Caco-2 (cell line): ENCODE measurements around the gene MUC5B. TPM values are rescaled to one million over a fixed set of nuclear protein-coding genes. Genes with fewer than 3 reads are reported as not detected.

Experiments used
- BruUV-seq: library from RNA; stranded (reverse); fragments of 400-500 nt; replicated peaks from 2 replicates; lab custom pipeline; 2021; lab: Mats Ljungman, UMichigan
- CTCF ChIA-PET: fragments of 300-600 bp; sonication (Branson Sonifier 250); formaldehyde crosslinking; loops from one replicate; lab custom pipeline; 2022; ENCODE audit warnings: antibody characterized with exemption; lab: Charles Lee
- POLR2A ChIA-PET: fragments of 300-600 bp; sonication (Branson Sonifier 250); formaldehyde crosslinking; loops from one replicate; lab custom pipeline; 2022; ENCODE audit warnings: antibody characterized with exemption; lab: Charles Lee
- DNase-seq, 2 experiments: peaks; one replicate each; pipeline versions ENCODE4 v3.0.0 to v3.0.0-alpha.2; 2020 to 2022
- H3K27me3 ChIP-seq: replicated peaks from 2 replicates; pipeline ENCODE4 v1.6.0; 2011; ENCODE audit warnings: low read length; ENCODE audit not compliant: control insufficient read depth, insufficient read depth
- H3K36me3 ChIP-seq: 2 replicates; pipeline ENCODE4 v1.5.1; 2011; ENCODE audit warnings: low read length; ENCODE audit not compliant: control insufficient read depth, insufficient read depth
- H3K4me1 ChIP-seq: fragments of 250-450 bp; sonication (Bioruptor Pico); 2 replicates; pipeline ENCODE4 v1.5.1; 2020; ENCODE audit warnings: mild to moderate bottlenecking
- H3K4me3 ChIP-seq: 2 replicates; pipeline ENCODE4 v1.5.1; 2011; ENCODE audit warnings: low read depth, mild to moderate bottlenecking, control low read depth, low read length
- H3K9me3 ChIP-seq: fragments of 250-450 bp; sonication (Bioruptor Pico); 2 replicates; pipeline ENCODE4 v1.5.1; 2020; ENCODE audit warnings: mild to moderate bottlenecking, moderate library complexity
- H3K27ac Mint-ChIP-seq: one replicate; pipeline ENCODE4 v1.8.0; 2022; ENCODE audit warnings: mixed read lengths; ENCODE audit not compliant: unreplicated experiment
- H3K27me3 Mint-ChIP-seq: one replicate; pipeline ENCODE4 v1.8.0; 2022; ENCODE audit warnings: mixed read lengths; ENCODE audit not compliant: insufficient read depth, unreplicated experiment
- H3K36me3 Mint-ChIP-seq: one replicate; pipeline ENCODE4 v1.8.0; 2022; ENCODE audit warnings: mild to moderate bottlenecking, mixed read lengths; ENCODE audit not compliant: insufficient read depth, unreplicated experiment
- H3K4me1 Mint-ChIP-seq: one replicate; pipeline ENCODE4 v1.8.0; 2022; ENCODE audit warnings: low read depth, mixed read lengths; ENCODE audit not compliant: unreplicated experiment
- H3K4me3 Mint-ChIP-seq: one replicate; pipeline ENCODE4 v1.8.0; 2022; ENCODE audit warnings: mild to moderate bottlenecking, moderate library complexity, mixed read lengths; ENCODE audit not compliant: unreplicated experiment
- H3K9me3 Mint-ChIP-seq: one replicate; pipeline ENCODE4 v1.8.0; 2022; ENCODE audit warnings: mixed read lengths; ENCODE audit not compliant: unreplicated experiment
- intact Hi-C: fragments of 100-400 bp; cut with micrococcal nuclease; formaldehyde crosslinking; loops from one replicate; pipeline ENCODE4 v1.10.0; 2022; ENCODE audit not compliant: unreplicated experiment
- total RNA-seq: library from RNA; stranded (reverse); gene quantifications from 2 replicates; pipeline ENCODE4 v1.2.3, GENCODE V29; 2022
- TF ChIP-seq, protein P1 (sequence below), 2 experiments: fragments of 200-600 bp in 1 of 2; IDR thresholded peaks; 1 replicate in 1 of 2; 2 replicates in 1 of 2; pipeline versions ENCODE4 v1.5.1 to v1.8.0; 2011 to 2022; ENCODE audit warnings: antibody characterized with exemption in 1 of 2, control low read depth in 1 of 2, inconsistent platforms in 1 of 2, low read depth in 1 of 2, low read length in 1 of 2, mild to moderate bottlenecking in 1 of 2, moderate library complexity in 1 of 2; ENCODE audit not compliant: insufficient read depth in 1 of 2, severe bottlenecking in 1 of 2, unreplicated experiment in 1 of 2

The MUC5B gene
- total RNA-seq, 1 experiment from 2014 or later, result not detected

DNA sequence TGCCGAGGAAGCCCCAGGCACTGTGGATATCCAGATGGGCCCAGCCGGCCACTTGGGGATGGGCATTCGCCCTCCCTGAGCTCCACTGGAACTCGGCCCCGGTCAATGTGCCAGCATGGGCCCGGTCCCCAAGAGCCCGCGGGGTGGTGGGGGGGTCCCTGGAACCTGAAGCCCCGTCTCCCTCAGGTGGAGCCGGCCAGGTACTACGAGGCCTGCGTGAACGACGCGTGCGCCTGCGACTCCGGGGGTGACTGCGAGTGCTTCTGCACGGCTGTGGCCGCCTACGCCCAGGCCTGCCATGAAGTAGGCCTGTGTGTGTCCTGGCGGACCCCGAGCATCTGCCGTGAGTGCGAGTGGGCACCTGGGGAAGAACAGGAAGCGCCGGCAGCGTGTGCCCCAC is 44.0 kb upstream of the MUC5B start:
- intact Hi-C loops, result no loop called here
- no peak overlapping the region for H3K27ac Mint-ChIP-seq
- peaks cover 11% of the 10 kb centered on the region for H3K9me3 Mint-ChIP-seq
- H3K4me3 Mint-ChIP-seq, result no peak overlapping the region
- Histone ChIP-seq H3K4me1 (no peaks in the 10 kb centered on the region), H3K4me3 (no peak overlapping the region), H3K36me3 (no peaks in the 10 kb centered on the region), H3K9me3 (no peaks in the 10 kb centered on the region), H3K27me3 (no peaks in the 10 kb centered on the region)
- TF ChIP-seq, protein P1, sequence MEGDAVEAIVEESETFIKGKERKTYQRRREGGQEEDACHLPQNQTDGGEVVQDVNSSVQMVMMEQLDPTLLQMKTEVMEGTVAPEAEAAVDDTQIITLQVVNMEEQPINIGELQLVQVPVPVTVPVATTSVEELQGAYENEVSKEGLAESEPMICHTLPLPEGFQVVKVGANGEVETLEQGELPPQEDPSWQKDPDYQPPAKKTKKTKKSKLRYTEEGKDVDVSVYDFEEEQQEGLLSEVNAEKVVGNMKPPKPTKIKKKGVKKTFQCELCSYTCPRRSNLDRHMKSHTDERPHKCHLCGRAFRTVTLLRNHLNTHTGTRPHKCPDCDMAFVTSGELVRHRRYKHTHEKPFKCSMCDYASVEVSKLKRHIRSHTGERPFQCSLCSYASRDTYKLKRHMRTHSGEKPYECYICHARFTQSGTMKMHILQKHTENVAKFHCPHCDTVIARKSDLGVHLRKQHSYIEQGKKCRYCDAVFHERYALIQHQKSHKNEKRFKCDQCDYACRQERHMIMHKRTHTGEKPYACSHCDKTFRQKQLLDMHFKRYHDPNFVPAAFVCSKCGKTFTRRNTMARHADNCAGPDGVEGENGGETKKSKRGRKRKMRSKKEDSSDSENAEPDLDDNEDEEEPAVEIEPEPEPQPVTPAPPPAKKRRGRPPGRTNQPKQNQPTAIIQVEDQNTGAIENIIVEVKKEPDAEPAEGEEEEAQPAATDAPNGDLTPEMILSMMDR (IDR thresholded peaks at IDR 0.05; ENCODE audit: insufficient read depth in 1 of 2, low read depth in 1 of 2, low read length in 1 of 2, severe bottlenecking in 1 of 2, unreplicated experiment in 1 of 2), result no peak
- no peaks in the 10 kb centered on the region for H3K36me3 Mint-ChIP-seq
- ChIA-PET CTCF (no interaction called here), POLR2A (no interaction called here)
- no peak for DNase-seq
- no peaks in the 10 kb centered on the region for H3K4me1 Mint-ChIP-seq
- no peaks in the 10 kb centered on the region for H3K27me3 Mint-ChIP-seq
- no TSS peak for BruUV-seq

DNA sequence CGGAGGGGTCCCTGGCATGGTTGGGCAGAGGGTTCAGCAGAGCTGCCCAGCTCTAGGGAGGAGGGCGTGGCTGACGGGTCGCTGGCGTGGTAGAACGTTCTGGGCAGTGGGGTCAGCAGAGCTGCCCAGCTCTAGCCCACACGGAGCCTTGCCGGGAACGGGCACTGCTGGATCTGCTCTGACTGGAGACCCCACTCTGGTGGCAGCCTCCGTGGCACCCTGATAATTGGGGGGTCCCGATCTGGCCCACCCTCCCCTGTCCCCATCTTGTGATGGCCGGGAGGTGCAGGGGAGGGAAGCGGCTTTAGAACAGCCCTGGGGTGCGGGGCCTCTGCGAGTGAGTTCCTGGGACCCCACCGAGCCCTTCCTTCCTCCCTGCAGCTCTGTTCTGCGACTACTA is 43.2 kb upstream of the MUC5B start:
- Histone ChIP-seq H3K4me1 (no peaks in the 10 kb centered on the region), H3K36me3 (no peaks in the 10 kb centered on the region), H3K27me3 (no peaks in the 10 kb centered on the region), H3K4me3 (no peak overlapping the region), H3K9me3 (no peaks in the 10 kb centered on the region)
- ChIA-PET CTCF (no interaction called here), POLR2A (no interaction called here)
- Mint-ChIP-seq H3K4me3 (no peak overlapping the region), H3K27ac (no peak overlapping the region), H3K27me3 (no peaks in the 10 kb centered on the region), H3K9me3 (peaks cover 11% of the 10 kb centered on the region), H3K36me3 (no peaks in the 10 kb centered on the region), H3K4me1 (no peaks in the 10 kb centered on the region)
- no peak for DNase-seq
- no TSS peak for BruUV-seq
- intact Hi-C loops, result no loop called here
- TF ChIP-seq, protein P1 (IDR thresholded peaks at IDR 0.05; ENCODE audit: insufficient read depth in 1 of 2, low read depth in 1 of 2, low read length in 1 of 2, severe bottlenecking in 1 of 2, unreplicated experiment in 1 of 2), result no peak

DNA sequence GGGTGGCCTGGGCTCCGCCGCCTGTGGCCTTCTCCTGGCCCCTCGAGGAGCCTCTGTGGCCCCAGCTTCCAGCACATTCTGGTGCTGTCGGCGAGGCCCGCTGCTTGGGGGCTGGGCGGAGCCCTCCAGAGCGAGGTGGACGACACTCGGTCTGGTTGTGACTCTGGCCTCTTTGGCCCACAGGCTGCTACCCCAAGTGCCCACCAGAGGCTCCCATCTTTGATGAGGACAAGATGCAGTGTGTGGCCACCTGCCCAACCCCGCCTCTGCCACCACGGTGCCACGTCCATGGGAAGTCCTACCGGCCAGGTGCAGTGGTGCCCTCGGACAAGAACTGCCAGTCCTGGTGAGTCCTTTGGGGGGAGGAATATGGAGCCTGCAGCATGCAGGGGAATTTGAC is 42.7 kb upstream of the MUC5B start:
- Mint-ChIP-seq H3K36me3 (no peaks in the 10 kb centered on the region), H3K4me1 (no peaks in the 10 kb centered on the region), H3K27ac (no peak overlapping the region), H3K27me3 (no peaks in the 10 kb centered on the region), H3K4me3 (no peak overlapping the region), H3K9me3 (peaks cover 10% of the 10 kb centered on the region)
- ChIA-PET POLR2A (no interaction called here), CTCF (no interaction called here)
- Histone ChIP-seq H3K36me3 (no peaks in the 10 kb centered on the region), H3K27me3 (no peaks in the 10 kb centered on the region), H3K4me3 (no peak overlapping the region), H3K9me3 (no peaks in the 10 kb centered on the region), H3K4me1 (no peaks in the 10 kb centered on the region)
- TF ChIP-seq, protein P1 (IDR thresholded peaks at IDR 0.05; ENCODE audit: insufficient read depth in 1 of 2, low read depth in 1 of 2, low read length in 1 of 2, severe bottlenecking in 1 of 2, unreplicated experiment in 1 of 2), result no peak
- intact Hi-C loops, result no loop called here
- no TSS peak for BruUV-seq
- no peak for DNase-seq
